LNCAP (cell line): ENCODE results near the gene AGBL5.

Experiments used
- CTCF ChIP-seq: fragments of 450-650 bp; IDR thresholded peaks from 2 replicates; pipeline ENCODE4 v1.5.1; 2017; ENCODE audit warnings: mild to moderate bottlenecking

Gene AGBL5

DNA sequence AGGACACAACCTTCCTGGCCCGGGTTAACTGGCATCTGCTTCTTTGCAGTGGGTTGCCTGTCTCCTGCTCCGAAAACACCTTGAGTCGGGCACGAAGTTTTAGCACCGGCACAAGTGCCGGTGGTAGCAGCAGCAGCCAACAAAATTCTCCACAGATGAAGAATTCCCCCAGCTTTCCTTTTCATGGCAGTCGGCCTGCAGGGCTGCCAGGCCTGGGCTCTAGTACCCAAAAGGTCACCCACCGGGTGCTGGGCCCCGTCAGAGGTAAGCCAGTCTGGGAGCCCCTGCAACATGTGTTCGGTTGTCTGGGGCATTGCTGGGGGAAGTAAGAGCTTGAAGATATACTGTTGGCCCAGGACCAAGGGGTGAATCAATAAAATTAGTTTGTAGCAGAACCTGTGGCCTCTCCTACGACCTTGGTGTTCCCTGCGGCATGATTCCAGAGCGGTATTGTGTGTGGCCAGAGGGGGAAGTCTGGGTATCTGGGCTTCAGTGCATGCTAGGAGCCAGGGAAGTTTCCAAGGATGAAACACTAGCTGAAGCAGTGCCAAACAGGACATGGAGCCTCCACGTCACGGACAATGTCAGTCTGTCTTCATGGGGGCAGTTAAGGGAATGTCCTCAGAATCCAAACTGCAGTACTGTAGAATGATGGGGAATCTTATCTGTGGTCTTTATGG lies 7.8 kb downstream of the AGBL5 start:
- no peak for TF ChIP-seq CTCF

DNA sequence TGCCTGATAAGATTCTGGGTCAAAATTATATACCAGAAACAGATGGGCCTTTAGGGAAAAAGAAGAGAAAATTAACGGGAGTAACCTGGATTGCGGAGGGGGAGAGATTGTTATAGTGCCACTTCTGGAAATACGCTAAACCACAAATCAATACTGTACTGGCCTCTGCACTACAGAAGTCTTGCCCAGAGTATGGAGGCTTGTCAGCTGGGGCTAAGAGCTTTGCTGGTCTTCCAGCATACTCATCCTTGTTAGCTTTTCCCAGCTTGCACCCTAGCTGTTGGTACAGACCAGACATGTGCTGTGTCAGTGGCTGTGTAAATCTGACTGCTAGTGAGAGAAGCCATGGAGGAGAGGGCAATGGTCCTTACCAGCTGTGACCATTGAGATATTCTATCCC lies 8.9 kb downstream of the AGBL5 start:
- no peak for TF ChIP-seq CTCF

DNA sequence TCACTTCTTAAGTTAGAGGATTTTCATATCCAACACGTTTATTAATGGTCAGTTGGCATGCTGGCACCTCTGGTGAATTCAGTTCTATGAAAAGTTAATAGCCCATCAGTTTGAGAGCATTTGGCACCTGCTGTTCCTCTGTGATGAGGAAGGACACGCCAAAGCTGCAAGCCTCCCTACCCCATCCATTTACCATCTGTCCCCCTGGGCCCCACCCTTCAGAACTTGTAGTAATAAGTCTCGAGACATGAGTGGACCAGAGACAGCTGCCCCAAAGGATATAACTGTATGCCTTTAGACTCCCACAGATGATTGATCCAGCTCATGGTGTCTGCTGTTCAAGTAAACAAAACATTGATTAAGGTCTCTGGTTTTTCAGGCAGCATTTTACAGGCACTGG lies 13.7 kb downstream of the AGBL5 start:
- TF ChIP-seq CTCF: no peak

GRCh38 chr2:27067385-27067784 lies 15.9 kb downstream of the AGBL5 start:
- no peak for TF ChIP-seq CTCF

GRCh38 chr2:27069436-27069835 lies 18.0 kb downstream of the AGBL5 start:
- no peak for TF ChIP-seq CTCF

- no peak for TF ChIP-seq CTCF
These were observed 18.6 kb downstream of the AGBL5 start for GRCh38 chr2:27069961-27070618.

DNA sequence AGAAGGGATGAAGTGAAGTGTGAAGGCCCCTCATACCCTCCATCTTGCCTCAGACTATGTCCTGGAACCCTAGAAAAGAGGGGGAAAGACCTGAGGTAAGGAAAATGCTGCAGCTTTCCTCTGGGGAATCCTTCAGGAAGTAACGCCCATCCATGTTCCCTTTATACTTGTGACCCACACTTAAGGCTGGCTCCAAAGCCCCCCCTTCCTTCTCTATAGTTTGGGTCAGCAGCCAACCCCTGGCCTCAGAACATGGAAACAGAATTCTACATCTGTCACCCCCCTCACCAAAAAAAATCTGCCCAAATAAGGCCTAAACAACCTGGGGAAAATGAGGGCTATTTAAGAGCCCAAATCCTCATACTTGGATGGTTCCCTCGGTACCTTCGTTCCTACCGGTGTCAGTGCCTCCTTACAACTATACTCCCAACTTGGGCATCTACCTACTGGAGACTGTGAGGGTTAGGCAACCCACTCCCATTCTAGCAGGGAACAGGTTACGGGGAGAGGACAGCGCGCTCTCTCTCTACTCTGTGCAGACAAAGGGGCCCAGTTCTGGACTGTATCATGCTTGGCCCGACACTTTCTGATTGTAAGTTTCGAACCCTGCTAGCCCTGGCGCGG lies 19.3 kb downstream of the AGBL5 start:
- no peak for TF ChIP-seq CTCF
